GM21737 (cell line): ENCODE results near the gene CPAMD8.
"Not testable (repeated sequence)": the region's sequence is repeated elsewhere in the genome, so short reads cannot be mapped to it uniquely, and the experiment has no call there.

Experiments used
- ATAC-seq: cut with Tn5 transposase; IDR thresholded peaks from one replicate; pipeline ENCODE4 v1.9.1; 2021; ENCODE audit warnings: mild to moderate bottlenecking, moderate library complexity; ENCODE audit not compliant: unreplicated experiment

CPAMD8 gene

GRCh38 chr19:16878181-16878965 is 148.2 kb downstream of the CPAMD8 start:
- no peak for ATAC-seq

DNA sequence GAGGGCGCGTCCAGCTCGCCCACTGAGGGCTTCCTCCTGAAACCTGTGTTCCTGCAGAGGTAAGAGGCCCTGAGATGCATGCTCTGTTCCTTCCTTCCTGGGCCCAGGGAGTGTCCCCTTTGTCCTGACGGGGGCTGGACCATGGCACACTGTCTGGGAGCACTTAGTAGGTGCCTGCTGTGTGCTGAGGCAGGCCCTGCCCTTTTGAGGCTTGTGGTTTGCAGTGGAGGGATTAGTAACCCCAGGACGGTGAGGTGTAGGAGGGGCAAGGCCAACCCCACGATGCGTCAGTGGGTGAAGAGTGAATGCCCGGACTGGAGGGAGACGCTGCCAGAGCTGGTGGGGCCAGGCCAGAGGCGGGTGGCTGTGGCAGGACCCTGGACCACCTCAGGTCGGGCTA is 149.0 kb downstream of the CPAMD8 start:
- ATAC-seq: no peak

DNA sequence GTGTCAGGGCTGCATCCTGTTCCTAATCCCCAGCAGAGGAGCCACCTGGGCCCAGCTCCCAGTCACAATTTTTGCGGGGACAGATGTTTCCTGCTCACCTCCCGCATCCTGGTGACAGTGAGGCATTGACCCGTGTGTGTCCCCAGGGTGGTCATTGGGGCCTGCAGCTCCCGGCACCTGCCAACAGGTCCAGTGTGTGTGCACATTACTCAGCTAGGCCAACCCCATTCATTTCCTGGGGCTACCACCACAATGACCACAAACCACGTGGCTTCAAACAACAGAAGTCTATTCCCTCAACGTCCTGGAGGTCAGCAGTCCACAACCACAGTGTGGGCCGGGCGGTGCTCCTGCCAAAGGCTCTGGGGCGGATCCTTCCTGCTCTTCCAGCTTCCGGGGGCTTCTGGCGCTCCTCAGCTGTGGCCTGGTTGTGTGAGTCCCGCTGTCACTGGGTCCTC is 149.7 kb downstream of the CPAMD8 start:
- no peak for ATAC-seq

DNA sequence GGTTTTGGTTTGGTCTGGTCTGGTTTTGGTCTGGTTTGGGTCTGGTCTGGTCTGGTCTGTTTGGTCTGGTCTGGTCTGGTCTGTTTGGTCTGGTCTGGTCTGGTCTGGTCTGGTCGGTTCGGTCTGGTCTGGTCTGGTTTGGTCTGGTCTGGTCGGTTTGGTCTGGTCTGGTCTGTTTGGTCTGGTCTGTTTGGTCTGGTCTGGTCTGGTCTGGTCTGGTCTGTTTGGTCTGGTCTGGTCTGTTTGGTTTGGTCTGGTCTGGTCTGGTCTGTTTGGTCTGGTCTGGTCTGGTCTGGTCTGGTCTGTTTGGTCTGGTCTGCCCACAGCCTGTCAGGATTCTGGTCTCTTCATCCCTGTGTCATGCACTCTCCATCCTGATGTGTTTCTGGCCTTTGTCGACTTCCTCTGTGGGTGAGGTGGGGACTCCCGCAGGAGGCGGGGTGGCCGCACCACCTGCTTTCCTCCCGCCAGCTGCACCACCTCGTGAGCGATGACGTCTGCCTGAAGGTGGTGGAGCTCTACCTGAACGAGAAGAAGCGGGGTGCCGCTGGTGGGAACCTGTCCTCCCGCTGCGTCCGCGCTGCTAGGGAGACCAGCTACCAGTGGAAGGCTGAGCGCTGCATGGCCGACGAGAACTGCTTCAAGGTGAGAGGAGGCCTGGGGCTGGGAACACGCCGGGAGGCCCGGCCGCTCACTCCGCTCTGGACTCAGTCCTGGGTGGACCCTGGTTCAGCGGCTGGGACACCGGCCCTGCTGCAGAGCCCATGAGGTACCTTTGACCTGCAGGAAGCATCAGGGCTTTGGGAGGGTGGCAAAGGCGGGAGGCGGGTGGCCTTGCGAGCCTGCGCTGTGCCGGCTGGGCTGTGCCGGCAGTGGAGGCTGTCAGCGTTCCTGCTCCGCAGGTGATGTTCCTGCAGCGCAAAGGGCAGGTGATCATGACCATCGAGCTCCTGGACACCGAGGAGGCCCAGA is 150.7 kb downstream of the CPAMD8 start:
- no peak for ATAC-seq

- not testable (repeated sequence) for ATAC-seq
These were observed 151.7 kb downstream of the CPAMD8 start for GRCh38 chr19:16874978-16875299.

- ATAC-seq: no peak
These were observed 152.2 kb downstream of the CPAMD8 start for GRCh38 chr19:16874250-16874977.

GRCh38 chr19:16873594-16873993 is 153.0 kb downstream of the CPAMD8 start:
- ATAC-seq: no peak

- no peak for ATAC-seq
These were observed 153.9 kb downstream of the CPAMD8 start for GRCh38 chr19:16872728-16873127.

GRCh38 chr19:16871871-16872270 is 154.7 kb downstream of the CPAMD8 start:
- no peak for ATAC-seq

DNA sequence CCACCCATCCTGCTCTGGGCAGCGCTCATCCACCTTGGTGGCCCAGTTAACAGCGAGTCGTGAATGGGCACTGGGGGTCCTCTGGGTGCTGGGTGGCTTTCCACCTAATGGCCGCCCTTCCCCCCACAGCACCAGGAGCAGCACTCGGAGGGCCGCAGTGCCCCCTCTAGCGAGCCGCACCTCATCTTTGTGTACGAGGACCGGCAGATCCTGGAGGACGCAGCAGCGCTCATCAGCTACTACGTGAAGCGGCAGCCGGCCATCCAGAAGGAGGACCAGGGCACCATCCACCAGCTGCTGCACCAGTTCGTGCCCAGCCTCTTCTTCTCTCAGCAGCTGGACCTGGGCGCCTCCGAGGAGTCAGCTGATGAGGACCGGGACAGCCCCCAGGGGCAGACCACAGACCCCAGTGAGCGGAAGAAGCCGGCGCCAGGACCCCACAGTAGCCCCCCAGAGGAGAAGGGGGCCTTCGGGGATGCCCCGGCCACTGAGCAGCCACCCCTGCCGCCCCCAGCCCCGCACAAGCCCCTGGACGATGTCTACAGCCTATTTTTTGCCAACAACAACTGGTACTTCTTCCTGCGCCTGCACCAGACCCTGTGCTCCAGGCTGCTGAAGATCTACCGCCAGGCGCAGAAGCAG is 157.2 kb downstream of the CPAMD8 start:
- ATAC-seq: no peak

GRCh38 chr19:16868423-16869130 is 158.0 kb downstream of the CPAMD8 start:
- ATAC-seq: no peak

DNA sequence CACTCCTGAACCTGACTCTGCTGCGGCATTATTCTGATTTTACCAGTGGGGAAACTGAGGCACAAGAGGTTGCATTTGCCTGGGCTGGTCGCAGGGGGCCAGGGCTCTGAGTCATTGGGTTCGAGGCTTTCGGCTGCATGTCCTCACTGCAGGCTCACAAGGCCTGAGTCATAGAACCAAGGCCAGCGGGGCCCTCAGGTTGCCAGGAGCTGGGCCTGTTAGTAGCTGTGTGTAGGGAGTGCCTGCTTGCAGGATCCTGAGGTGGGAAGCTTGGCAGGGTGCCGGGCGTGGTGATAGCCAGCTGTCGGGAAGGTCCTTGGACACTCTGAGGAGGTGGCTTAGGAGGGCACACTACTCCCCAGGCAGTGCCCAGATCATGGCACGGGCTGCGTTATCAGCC is 159.4 kb downstream of the CPAMD8 start:
- no peak for ATAC-seq

DNA sequence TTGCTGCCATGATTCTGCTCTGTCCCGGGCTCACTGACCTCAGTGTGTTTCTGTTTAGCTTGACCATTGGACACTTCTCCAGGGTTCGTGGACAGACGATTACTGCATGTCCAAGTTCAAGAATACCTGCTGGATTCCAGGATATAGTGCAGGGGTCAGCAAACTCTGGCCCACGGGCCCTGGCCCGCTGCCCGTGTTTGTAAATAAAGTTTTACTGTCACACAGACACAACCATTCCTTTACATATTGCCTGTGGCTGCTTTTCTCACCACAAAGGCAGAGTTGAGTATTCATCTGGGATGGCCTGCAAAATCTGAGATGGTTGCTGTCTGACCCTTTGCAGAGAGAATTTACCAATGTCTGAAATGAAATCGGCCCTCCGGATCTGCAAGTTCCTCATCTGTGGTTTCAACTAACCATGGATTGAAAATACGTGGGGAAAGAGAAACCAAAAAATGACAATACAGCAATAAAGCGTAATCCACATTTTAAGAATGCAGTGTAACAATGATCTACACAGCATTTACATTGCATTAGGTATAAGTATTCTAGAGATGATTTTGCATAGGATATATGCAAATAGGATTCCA is 163.7 kb downstream of the CPAMD8 start:
- no peak for ATAC-seq

- no peak for ATAC-seq
These were observed 164.8 kb downstream of the CPAMD8 start for GRCh38 chr19:16861834-16862233.

DNA sequence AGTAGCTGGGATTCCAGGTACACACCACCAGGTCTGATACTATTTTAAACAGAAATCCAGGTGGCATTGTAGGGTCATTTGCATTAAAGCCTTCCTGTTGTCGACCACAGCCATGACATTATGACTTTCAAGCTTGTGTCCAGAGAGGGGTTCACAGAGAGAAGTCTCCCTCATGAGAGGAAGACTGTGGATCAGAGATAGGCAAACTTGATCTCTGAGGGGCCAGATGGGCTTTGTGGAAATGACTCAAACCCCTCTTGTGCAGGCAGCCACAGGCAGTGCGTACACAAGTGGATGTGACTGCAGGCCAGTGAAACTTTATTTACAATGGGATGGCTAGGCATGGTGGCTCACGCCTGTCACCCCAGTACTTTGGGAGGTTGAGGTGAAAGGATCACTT is 165.6 kb downstream of the CPAMD8 start:
- no peak for ATAC-seq

DNA sequence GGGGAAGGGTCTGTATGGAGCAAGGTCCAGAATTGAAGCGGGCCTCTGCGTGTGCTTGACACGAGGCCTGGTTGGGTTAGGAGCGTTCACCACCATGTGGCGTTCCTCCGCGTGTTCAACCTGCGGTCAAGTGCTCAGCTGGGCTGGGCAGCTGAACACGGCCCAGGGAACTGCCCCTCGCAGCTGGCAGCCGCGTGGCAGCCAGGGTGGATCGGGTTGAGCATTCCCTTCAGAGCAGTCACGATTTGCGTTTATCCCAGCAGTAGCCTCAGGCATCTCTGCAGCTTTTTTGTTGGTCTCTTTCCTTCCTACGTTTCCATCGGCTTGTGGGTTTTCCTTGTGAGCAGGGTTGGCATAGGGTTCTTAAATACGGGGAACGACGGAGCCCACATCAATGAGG is 166.5 kb downstream of the CPAMD8 start:
- no peak for ATAC-seq

DNA sequence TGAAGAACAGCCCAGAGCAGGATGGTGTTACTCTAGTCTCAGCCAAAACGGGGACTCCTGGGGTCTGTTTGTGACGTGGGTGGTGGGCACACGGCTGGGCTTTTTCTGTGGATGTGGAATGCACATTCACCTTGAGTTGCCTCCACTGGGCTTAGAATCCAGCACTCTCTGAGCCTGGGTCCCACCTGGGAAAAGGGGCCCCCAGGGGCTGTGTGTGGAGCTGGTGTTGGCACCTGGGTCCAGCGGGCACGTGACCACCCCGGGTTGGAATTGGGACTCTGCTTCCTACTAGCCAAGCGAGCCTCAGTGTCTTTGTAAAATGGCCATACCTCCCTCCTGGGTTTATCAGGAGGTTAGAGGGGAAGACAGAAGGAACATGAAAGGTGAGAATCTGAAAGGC is 167.0 kb downstream of the CPAMD8 start:
- no peak for ATAC-seq

GRCh38 chr19:16856091-16856490 is 170.5 kb downstream of the CPAMD8 start:
- ATAC-seq: no peak

DNA sequence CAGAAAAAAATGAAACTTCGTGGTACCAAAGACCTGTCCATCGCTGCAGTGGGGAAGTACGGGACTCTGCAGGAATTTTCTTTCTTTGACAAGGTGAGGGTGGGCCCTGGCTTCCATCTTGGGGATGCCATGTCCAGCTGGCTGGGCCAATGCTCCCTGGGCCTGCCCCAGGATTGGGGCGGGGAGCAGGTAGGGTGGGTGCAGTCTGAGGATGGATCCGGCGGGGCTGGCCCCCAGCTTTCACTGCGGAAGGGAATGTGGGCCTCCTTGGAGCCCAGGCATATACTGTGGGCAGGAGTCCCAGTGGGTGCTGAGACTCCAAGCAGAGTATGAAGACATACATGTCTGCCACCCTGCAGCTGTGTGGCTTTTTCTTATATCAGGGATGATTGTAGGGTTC is 173.5 kb downstream of the CPAMD8 start:
- no peak for ATAC-seq
